ENCODE data around the gene SDK2.
A peak's percentile ranks its signal among the peaks of the same experiment; 100 is the strongest.

The SDK2 gene

DNA sequence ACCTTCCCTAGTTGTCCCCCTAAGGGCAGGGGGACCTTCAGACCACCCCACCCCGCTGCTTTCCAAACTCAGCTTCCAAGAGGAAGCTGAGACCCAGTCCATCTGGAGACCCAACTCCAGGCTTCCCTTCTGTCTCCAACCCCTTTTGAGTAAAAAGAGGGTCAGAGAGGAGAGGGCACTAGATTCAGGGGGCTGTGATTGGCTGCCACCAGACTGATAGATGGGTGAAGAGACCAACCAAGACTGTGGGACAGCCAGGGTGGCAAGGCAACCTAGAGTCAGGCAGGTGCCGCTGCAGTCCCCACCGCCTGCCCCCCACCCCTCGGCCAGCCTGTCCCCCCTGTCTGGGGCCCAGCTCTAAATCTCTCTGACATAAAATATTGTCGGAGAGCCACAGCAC, 92.5 kb downstream of the SDK2 start:
- peak; percentile 11 for DNase-seq

DNA sequence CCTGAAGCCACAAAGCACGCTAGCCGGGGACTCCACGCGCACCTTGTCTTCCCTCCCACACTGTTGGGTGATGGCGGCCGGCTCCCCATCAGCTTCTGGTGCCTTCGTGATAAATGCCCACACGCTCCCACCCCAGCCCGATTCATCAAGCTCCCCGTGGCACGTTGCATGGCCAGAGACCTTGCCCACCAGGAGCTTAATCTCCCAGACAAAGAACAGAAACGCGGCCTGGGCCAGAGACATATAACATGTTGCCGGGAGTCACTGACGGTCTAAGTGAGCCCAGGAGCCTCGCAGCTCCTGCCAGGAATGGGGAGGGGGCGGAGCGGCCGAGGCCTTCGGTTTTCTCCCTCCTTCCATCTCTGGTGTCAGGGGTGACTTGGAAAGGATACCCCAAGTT, 93.1 kb downstream of the SDK2 start:
- no peak for DNase-seq

DNA sequence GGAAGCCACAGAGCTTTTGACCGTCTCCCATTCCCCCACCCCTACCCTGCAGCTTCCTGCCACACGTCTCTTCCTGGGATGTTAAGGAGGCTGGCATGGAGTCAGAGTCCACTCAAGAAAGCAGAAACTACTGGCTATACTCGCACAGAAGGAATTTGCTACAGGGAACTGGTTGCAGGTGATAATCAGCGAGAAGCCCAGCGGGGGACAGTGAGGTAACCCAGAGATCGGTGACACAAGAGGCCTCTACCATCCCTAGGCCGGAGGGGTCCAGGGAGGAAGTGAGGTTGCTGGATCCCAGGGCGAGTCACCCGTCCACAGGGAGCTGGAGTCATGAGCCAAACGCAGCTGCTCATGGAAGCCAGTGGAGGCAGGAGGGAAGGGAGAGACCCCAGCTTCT, 93.7 kb downstream of the SDK2 start:
- no peak for DNase-seq

DNA sequence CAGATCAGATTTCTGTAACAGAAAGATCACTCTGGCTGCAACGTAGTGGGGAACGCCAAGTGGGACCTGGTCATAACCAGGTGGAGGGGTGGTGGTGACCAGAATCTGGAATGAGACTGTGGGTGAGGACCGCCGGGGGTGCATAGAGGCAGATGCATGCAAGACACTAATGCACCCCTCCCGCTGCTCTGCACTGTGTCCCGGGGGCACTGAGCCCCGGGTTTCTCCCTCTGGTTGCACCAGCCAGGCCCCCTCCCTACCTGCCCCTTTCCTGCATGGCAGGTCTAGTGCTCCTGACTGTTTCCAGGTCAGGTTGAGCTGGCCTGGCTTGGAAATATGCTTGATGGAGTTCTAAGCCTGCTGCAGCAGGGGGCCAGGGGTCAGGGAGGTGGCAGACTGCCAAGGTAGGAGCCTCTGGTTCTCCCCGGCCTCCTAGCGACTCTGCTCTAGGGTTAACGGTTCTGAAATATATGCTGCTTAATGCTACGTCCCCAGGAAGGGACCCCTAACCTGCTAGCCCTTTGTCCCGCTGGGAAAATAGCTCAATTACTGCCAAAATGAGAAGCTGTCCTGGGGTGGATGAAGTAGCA, 94.3 kb downstream of the SDK2 start:
- no peak for DNase-seq

DNA sequence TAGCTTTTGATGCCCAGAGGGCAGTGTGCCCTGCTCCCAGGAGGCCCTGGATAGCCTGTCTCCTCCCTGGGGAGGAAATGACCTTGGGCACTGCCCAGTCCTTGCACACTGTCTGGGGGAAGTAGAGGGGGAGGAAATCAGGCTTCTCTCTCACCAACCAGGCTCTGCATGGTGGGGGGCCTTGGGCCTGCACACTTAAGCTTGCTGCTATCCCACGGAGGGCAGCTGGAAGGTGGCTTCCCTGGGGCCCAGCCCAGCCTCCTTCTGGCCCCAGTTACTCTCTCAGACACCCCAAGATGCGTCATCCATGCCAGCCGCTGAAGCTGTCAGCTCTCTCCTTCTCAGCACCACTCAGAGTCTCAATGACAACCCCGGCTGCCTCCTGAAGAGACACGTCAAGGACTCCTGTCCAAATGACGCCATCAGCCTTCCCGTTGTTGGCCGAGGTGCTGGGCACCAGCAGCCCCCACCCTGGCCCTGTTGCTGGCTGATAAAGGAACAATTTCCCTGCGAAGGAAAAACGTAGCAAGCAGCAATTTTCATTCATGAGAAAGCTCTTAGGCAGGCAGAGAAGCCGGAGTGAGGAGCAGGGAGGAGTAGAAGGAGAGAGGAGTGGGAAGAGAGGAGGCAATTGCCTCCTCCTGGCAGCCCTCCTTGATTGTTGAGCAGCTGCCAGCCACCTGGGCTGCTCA, 95.5 kb downstream of the SDK2 start:
- no peak for DNase-seq

DNA sequence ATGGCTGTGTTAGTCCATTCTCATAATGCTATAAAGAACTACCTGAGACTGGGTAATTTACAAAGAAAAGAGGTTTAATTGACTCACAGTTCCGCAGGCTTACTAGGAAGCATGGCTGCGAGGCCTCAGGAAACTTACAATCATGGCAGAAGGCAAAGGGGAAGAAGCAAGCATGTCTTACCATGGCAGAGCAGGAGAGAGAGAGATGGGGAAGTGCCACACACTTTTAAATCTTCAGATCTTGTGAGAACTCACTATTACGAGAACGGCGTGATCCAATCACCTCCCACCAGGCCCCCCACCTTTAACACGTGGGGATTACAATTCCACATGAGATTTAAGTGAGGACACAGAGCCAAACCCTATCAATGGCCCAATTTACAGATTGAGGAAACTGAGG, 96.5 kb downstream of the SDK2 start:
- no peak for DNase-seq

DNA sequence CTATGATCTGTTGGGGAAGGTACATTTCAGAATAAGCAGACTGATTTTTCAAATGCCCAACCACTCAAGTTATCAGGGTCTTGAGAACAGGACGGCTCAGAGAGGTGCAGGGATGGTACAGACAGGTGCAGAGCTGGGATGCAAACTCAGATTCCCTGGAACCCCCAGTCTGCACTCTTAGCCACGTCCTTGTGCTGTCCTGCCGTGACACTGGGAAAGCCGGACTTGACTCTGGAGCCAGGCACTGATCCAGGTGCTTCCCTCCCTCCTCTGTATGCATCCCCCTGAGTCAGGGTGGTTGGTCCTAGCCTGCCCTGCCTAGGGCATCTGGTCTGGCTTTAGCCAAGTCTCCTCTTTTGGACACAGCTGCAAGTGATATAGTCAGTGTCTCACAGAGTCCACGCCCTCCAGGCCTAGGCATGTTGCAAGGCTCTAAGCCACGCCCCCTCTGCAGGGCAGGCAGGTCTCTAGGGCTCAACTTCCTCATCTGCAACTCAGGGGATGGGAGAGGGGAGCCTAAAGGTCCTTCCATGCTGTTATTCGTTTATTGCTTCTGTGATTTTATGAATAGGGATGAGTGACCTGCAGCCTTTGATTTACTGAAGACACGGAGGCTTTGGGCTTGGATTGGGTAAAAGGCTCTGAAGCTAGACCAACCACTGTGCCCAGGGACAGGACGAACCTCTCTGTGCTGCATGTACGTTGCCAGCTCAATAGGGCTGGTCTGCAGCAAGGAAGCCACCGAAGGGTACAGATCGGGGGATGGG, 97.3 kb downstream of the SDK2 start:
- DNase-seq = peak; percentile 20

DNA sequence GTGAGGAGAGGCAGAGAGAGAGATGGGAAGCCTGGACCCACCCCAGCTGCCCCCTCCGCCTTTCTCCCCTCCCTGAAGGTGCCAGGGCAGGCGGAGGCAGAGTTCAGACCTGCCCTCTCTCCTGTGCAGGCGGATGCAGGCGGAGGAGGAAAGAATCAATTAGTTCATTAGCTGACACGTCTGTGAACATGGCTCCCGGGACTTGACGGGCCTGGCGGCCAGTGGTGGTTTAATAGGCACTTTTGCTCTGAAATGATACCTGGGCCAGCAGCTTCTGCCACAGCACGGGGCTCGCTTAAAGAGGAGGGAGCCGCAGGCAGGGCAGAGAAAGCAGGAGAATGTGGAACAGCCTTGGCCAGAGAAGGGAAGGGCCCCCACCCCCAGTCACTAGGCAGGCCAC, 98.1 kb downstream of the SDK2 start:
- DNase-seq = no peak

DNA sequence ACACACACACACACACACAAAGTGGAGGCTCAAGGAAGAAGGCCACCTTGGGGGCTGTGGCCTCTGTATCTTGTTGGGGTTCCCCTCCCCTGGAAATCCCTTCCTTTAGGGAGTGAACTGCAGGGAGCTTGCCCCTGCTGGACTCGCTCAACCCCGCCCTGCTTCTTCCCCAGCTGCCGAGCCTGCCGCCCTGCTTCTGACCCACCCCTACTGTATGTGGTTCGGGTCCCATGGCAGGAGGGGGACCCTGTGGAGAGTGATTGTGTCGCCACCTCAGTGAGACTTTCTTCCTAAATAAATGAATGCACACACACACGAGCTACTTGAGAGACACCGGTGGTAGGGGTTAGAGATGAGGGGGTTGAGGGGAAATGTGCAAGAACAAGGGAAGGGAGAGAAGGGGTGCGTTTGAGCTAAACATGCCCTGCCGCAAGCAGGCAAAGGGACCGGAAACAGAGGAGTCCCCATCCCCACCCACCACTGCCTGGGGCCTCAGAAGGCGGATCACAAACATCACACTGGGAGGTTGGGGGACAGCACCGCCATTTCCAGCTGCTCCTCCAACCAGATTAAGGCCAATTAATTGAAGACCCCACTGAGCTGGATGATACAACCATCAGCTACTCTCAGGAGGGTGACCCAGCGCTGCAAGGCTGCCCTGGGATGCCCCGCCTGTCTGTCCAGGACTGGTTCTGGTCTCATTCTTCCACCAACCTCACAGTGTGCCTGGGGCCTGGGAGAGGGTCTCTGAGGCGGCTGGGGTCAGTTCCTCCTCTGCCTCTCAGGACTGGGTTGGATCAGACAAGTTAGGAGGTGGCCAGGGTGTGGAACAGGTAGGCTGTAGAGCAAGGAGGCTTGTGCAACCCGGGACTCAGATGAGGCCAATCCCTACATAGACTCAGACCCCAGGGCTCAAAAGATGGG, 98.9 kb downstream of the SDK2 start:
- no peak for DNase-seq

DNA sequence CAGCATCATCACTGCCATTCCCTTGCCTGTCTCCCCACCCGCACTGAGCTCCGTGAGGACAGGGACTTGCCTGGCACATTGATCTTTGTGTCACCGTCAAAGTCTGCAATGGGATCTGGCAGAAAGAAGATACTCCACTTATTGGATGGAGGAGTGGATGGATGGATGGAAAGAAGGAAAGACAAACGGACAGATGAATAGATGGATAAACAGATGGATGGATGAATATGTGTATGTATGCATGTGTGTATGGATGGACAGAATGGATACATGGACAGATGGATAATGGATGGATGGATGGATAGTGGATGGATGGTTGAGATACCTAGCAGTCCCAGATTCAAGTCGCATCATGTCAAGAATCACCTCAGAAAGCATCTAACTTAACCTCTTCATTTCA, 99.9 kb downstream of the SDK2 start:
- no peak for DNase-seq

DNA sequence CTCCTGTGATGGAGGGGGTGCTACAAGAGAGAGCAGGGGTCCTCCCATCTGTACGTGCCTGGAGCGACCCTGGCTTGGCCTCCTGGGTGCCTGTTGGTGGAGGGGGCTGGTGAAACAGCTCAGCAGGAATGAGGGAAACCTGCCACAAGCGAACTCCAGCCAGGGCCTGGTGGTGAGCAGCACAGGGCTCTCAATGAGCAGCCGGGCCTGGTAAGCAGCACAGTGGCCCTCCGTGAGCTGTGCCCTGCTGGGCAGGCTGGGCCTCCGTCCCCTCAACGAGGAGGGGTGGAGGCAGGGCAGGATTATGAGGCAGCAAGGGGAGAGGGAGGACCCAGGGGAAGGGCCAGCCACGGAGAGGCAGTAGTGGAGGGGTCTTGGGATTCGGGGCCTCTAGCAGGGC, 101.9 kb downstream of the SDK2 start:
- no peak for DNase-seq

DNA sequence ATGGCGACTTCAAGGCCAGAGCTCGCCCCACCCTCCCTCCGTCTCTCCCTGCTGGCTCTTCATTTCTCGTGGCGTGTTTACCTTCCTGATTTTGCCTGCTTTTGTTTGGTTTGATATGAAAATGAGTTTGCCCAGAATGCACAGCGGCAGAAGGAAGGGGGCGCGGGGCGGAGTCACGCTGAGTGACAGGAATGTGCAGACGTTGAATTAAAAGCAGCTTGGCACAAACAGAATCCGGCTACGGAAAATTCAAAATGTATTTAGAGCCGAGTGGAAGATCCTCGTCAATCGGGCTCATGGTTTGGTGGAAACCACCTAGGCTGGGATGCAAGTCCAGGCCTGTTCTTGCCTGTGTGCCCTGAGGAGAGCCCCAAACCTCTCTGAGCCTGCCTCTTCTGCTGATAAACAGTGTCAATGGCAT, 102.7 kb downstream of the SDK2 start:
- DNase-seq = no peak

DNA sequence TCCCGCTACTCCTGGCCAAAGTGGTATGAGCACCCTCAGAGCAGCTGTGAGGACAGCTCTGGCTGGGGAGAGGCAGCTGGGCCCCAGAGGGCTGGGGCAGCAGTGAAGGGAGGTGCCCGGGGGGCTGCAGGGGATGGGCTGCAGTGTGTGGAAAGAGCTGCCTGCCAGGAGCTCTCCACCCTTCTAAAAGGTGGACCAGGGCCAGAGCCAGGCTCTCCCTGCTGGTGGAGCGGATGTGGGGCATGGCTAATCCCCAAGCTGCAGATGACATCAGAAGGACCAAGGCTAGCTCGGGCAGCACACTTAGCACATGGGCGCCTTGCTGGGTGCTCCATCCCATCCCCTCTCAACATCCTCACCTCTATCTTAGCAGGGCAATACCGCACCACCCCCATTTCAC, 103.1 kb downstream of the SDK2 start:
- DNase-seq = no peak

DNA sequence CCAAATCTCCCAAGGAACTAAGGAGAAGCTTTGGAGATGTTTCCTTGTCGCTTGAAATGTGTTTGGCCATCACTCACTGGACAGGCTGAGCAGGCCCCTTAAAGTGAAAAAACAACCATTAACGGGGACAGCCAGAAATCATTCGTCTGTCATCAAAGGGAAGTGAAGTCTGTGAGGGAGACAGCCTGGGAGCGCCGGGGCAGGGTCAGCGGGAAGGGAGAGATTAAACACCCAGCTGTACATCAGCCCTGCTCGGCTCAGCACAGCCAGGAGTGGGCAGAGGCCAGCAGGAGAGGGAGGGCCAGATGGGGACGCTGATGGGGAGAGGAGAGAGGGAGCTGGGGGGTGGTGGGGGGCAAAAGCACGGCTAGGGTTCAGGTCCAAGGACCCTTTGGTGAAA, 105.1 kb downstream of the SDK2 start:
- DNase-seq = no peak

DNA sequence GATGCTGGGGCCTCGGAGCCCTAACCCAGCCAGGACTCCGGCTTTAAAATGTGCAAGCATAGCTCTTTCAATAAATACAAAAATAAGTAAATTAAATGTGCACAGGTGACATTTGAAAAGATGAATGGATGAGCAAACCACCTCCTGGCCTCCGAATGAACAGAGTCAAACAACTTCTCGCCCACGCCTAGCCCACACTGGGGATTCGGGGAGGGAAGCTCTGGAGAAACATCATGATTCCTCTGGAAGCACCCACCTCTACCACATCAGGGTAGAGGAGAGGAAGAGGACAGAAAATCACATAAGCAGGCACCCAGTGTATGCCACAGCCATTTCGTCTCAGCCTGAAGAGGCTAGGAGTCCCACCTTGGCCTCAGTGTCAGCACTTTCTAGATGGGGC, 105.8 kb downstream of the SDK2 start:
- DNase-seq = no peak

DNA sequence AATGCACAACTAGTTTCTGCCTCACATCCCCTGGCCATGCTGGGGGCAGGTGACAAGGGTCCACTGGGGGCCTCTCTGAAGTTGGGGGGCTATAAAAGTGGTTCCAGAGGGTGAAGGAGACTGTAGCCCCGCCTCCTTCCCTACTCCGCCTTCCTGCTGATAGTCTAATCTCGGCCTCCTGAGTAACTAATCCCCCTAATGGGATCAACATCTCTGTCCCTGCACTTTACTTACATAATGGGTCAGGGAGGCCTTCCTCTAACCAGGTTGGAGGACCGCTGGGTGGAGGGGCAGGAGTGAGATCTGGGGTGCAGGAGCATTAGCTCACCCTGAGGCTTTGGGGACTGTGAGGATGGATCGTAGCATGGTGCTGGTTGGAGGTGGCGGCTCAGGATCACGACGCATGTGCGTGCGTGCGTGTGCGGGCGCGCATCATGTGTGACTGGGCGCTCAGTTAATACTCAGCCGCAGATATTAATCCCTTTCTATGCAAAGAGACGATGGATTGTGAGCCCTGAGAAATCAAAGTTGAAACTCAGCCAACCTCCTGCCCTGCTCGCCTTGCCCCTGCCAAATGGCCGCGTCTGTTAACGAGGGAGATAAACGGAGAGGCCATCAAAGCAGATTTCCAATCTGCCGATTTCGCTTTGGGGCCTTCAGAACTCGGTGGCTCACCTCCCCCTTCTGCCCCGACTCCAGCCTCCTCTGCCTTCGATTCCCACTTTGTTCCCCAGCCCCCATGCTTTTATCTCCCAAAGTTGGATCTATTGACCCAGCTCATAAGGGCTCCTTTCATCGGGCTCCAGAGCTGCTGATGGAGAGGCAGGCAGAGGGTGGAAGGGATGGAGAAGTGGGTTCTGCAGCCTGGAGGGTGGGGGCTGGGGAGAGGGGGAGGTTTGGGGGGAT, 107.3 kb downstream of the SDK2 start:
- DNase-seq = no peak

DNA sequence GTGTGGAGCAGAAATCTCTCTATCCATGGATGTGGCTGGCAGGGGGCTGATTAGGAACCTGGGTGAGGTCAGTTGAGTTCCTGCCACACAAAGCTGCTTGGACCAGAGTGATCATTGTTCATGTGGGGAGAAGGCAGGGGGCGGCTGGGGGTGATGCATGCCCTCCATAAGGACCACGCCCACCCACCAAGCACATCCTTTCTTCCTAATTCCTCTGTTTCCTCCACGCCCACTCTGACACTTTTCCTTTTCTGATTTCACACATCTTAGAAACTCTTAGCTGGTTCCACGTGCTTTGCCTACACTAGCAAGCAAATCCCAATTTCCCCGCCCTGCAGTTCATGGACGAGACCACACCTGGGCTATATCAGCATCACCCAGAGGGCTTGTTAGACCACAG, 108.5 kb downstream of the SDK2 start:
- no peak for DNase-seq

DNA sequence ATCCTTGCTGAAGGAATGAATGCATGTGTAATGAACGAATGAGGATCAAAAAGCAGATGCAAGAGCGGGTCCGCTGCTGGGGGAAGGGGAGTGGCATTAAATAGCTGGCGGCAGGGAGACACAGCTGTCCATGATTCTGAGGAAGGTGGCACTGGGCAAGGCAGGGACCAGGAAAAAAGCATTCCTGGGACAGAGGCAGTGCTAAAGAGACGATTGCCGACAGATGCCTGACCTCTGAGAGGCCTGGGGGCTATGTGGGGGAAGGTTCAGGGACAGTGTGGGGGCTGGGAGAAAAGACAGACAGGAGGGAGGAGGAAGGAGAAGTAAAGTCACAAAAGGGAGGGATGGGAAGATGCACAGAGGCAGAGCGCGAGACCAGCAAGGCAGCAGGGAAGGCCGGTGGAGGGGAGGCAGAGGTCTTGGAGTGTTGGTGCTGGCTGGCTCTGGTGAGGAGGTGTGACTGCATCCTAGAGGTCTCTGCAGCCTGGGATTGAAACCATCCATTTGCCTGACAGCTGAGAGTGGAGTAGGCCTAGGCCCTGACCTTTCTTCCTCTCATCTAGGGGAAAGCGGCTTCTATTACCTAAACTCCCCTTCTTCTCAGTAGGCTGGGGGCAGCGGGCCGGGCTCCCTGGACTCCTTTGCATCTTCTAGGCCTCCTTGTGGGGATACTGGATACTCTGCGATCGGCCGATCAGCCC, 109.9 kb downstream of the SDK2 start:
- no peak for DNase-seq

DNA sequence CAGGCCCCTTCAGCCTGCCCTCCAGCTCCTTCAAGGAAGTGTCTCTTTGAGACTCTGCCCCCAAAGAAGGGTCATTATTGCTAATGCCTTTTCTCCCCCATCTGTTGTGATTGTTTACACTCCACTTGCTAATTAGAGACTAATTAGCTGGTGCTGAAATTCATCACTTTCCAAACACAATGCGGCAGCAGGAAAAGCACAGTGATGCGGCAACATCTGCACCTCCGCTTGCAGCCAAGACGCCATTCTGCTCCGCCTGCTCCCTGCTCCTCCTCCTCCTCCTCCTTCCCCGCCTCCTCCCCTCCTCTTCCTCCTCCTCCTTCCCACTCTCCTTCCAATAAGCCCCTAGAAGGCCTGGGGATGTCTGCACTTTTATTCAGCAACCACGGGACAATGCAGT, 110.5 kb downstream of the SDK2 start:
- no peak for DNase-seq

DNA sequence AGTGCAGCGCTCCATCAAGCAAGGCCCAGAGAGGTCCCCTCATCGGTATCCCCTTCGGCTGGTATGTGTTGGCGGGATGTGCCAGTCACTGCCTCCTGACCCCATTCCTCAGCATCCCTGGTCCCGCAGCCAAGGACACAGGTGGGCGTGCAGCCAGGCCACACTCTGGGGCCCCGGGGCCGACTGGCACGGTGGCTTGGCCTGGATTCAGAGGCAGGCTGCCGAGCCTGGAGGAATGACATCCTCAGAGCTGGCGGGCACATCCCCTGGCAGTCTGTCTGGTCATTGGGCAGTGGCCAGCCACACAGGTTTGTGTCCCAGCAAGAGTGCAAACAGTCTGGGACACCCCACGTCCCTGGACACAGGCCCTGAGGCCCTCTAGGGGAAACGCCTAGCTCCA, 111.1 kb downstream of the SDK2 start:
- DNase-seq = no peak

DNA sequence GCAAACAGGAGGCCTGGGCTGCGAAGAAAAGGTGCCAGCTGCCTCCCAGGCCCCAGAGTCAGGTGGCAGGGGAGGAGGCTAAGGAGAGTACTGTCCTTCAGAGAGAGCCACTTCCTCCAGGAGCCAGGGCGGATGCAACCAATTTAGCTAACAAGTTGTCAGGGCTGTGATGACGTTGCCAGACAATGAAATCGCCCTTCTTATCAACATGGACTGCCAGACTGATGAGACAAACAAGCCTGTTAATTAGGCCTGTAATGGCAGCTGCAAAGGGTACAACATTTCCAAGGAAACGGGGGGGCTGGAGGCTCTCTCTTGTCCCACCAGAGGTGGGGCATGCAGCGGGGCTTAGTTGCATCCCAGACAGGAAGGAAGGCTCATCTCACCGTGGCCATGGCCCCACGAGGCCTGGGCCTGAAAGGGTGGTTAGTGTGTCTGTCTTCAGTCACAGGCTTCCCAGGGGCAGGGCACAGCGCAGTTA, 111.8 kb downstream of the SDK2 start:
- DNase-seq = no peak

Data from stimulated activated CD4-positive, alpha-beta T cell treated with anti-CD3 and anti-CD28 coated beads, Interleukin-4, amount 100 ng/mL, for 1 hour (primary cell).